ENCODE measurements around the gene ELMO1.

The ELMO1 gene

DNA sequence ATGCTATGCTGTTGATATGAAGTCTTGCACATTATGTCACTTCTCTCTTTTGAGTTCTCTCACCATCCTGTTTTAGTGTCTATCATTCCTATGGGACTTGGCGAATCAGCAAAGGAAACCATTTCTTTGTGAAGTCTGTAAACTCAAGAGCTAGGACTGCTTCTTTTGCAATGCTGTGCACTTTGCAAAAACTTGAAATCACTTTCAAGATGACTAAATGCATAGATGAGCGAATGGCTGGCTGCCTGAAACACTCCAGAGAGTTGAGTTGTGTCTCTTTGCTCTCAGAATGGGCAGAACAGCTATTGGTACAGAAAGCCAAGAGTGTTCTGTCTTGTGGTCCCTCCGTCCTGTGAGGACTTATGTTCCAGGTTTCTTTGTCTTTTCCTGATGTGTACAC lies 18.3 kb upstream of the ELMO1 start:
- DNase-seq (ENCODE audit: low read depth) = no peak

DNA sequence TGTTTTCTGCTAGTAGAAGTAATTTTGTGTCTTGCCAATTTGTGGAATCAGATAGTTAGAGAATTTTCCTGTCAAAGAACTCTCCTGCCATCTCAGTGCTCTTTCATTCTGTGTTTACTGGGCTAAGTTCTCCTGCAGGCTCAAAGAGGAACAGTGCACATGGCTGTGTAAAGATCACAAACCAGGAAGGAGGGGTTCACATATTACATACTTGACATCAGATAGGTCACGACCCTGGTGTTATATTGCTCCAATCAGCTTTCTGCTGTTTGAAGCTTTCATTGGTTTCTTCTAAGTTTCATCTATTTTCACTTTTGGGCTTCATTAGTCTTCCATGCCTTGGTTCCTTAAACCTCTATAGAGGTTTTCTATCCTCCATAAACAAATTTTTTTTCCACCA lies 13.5 kb upstream of the ELMO1 start:
- no peak for DNase-seq (ENCODE audit: low read depth)

DNA sequence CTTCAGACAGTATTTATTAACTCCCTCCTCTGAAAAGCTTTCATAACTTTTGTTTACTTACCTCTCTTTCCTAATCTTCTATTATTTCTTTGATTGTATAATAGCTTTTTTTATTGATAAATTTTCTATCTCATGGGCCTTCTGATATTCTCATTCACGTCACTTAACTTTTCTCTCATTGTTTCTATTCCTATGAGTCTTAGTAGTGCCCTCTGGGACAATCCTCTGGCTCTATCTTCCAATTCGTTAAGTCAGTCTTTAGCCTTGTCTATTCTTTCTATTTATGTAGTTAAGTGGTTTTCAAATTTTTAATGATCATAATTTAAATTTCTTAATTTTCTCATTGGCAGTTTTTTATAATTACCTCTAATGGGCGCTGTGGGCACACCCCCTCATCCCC lies 6.4 kb upstream of the ELMO1 start:
- DNase-seq (ENCODE audit: low read depth) = no peak

DNA sequence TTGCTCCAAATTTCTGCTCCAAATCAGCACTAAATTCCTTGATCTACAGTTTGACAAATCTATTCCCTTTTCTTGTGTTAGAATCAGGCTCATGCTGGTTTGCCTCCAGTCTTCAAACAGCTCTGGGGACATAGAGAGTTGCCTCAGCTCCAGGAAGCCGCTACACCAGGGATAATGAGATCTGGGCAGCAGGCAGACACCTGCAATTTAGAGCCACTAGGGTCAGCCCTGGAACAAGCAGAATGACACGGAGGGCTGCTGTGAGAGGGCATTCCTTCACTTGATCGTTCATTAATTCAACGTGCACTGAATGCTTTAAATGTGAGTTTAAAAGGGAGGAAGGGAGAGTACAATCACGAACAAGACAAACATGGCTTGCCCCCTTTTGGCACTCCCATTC lies 3.7 kb upstream of the ELMO1 start:
- no peak for DNase-seq (ENCODE audit: low read depth)

GRCh38 chr7:37450035-37450434 lies 1.4 kb upstream of the ELMO1 start:
- DNase-seq (ENCODE audit: low read depth) = no peak

DNA sequence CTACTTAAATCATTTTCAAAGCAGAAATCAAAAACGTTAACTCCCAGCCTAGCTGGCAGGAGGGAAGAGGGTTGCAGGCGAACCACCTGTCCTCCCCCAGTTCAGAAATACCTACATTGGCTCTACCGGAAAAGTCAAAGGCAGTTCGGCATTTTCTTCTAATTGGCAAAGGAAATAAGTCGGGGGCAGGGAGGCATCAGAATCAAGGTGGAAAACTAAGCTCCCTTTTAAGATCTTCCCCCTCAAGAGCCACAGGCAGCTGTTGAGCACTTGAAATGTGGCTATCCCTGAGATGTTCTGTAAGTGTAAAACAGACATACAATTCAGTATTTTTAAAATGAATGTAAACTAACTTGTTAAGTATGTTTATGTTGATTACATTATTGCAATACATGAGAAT lies 957 bp upstream of the ELMO1 start:
- no peak for DNase-seq (ENCODE audit: low read depth)

DNA sequence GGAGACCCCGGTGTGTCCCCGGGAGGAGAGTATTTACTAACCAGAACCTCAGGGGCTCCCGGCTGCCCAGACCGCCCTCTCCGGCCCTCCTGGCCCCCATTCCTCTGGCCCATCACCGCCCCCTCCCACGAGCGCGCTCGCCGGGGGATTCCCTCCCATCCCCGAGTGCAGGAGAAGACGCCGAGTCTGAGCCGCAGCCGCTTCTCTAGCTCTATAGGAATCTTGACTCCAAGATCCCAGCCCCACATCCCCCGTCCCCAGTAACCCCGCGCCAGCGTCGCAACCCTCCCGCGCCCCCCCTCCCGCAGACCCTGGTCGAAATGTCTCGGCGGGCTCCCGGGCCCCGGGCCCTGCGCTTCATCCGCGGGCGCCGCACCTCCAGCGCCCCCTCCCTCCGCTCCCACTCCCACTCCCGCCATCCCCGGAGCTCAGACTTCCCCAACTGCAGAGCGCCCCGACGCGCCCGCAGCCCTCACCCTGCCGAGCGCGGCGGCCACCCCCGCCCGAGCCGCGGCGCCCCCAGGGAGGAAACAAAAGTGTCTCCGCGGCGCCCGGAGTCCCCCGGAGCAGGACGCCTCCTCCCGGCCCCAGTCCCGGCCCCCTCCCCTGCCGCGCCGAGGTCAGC lies 541 bp downstream of the ELMO1 start:
- no peak for DNase-seq (ENCODE audit: low read depth)

GRCh38 chr7:37446371-37446770 lies 2.3 kb downstream of the ELMO1 start:
- no peak for DNase-seq (ENCODE audit: low read depth)

DNA sequence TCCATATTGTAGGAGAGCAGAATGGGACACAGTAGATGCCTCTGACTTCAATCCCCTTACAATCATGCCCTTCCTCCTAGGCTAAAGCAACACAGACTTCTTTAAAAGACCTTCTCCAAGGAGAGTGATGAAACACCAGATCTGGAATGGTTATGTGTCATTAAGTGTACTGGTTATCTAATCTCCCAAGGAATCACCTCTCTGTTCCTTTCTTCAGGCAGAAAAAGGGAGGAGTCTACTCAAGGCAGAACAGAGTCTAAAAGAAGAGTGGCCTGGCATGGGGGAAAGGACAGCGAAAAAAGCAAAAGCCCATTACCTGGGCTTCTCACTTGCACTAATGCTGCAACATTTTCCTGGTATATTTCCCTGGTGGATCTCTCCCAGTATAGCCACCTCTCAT lies 2.9 kb downstream of the ELMO1 start:
- DNase-seq (ENCODE audit: low read depth) = no peak

DNA sequence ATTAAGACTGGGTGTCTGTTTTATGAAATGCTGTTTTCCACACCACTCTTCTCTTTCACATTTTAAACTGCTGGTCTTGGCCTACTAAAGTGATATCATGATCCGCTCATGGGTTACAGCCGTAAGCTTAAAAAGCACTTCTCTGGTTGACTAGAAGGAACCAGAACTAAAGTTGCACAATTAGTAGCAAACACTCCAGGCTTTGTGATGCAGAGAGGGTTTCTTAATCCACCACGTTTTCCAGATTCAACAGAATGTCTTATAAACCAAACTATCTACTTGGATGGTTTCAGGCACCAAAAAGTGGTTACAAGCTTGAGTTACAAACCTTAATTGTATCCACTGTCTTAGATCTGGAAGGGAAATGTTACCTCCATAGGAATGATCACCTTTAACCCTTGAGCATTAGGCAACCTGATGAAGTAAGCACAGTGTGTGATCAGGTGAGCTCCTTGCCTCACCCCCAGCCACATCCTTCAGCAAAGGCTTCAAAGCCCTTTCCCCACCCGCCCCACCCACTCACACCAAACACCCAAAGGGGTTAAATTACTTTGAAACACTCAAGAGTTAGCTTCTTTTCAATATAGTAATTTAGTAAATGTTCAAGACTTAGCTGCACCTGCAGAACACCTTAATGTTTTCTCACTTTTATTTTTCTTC lies 3.5 kb downstream of the ELMO1 start:
- DNase-seq (ENCODE audit: low read depth) = no peak

DNA sequence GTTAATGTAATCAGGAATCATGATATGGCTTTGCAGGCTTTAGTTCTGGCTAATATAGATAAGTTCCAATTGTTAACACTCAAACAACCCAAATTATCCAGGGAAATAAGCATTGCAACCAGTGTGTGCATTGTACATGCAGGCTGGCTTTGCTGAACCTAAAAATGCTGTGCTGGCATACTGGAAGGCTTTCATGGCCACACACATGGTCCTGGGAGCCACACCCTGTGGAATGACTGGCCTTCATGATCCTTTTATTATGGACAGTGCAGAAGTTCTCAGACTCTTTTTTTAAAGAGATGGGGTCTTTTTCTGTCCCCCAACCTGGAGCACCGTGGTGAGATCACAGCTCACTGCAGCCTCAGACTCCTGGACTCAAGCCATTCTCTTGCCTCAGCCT lies 5.0 kb downstream of the ELMO1 start:
- no peak for DNase-seq (ENCODE audit: low read depth)

DNA sequence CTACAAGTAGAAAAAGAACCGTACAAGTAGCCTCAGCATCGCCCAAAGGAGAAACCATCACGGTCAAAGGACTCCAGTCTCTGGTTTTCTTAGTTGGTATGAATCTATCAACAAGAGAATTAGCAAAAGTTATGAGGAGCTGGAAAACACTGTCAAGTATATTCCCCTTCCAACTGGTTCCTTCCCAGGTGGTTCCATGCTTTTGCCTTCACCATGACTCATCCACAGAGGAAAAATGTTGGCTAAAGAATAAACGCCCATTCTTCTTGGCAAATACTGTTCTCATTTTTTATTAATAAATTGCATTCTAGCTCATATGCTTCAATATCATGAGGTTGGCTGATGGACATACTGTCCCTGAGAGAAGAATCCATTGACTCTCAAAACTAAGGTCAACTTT lies 6.4 kb downstream of the ELMO1 start:
- no peak for DNase-seq (ENCODE audit: low read depth)

DNA sequence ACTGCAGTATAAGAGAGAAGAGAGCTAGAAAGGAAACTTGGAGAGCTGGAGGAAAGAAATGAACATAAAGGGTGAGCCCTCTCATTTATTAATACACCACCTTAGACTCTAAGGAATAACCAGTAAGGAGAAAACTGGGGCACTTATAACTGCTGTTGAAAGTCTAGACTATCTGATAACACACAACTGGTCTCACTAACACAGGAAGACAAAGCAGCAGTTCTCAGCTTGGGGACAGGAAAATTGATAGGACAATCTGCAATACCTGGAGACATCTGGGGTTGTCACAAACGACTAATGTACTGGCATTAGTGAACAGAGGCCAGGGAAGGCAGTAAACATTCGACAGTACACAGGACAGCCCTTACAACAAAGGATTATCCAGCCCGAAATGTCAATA lies 6.8 kb downstream of the ELMO1 start:
- DNase-seq (ENCODE audit: low read depth) = no peak

DNA sequence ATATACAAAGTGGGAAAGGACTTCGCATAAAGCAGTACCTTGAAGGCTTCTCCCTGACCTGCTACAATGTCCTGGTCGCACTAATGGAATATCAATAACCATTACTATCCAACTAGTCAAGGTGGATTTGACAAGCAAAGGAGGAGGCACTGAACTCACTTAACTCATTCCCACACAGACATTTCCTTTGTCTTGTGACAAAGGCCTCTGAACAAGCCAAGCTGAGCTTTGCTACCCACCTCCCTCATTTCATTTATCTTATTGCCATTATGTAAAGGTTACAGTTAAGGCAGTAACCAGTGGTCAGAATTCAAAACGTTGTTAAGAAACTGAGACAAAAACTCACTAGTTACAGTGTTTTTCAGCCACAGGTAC lies 7.3 kb downstream of the ELMO1 start:
- no peak for DNase-seq (ENCODE audit: low read depth)

GRCh38 chr7:37440738-37441385 lies 7.8 kb downstream of the ELMO1 start:
- no peak for DNase-seq (ENCODE audit: low read depth)

DNA sequence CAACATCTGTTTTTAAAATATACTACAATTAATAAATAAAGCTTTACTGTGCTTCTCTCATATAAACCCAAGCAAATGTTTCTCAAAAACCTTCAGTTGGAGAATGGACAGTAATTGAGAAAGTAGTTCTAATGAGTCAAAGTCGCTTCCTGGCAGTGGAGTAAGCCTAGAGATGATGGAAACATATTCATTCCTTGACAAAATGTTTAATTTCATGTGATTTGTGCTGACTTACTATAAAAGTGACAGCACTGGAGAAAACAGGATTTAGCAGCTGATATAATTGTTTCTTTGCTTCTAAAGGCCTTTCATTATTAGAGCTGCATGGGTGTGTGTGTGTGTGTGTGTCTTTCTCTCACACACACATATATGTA lies 9.0 kb downstream of the ELMO1 start:
- DNase-seq (ENCODE audit: low read depth) = no peak

DNA sequence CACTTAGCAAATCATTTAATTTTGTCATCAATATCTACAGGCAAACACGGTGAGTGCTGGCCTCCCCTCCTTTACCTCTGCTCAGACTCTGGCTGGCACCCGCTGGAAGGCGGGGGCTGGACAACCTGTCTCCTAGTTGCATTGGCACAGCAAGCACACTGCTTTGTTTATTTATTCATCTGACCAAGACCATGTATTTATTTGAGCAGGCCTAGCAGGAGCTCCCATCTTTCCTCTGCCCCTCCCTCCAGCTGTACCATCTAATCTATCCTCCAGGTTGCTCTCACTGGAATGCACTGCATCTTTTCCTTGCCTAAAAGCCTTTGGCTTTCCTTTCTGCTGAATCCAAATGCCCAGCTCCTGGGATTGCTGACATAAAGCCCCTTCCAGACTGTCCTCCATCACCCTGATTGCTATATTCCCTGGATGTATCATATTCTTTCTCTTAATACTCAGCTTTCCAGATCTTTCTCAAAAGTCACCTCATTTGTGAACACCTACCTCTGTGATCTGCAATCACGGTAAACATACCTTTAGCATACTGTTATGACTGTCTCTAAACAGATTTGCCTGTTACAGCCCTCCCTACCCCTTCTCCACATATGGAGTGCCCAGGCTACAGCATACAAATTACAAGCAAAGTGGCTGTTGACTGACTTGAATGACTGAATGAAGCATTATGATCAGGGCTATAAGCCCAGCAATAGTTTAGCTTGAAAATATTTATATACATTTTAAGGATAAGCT lies 9.6 kb downstream of the ELMO1 start:
- no peak for DNase-seq (ENCODE audit: low read depth)

DNA sequence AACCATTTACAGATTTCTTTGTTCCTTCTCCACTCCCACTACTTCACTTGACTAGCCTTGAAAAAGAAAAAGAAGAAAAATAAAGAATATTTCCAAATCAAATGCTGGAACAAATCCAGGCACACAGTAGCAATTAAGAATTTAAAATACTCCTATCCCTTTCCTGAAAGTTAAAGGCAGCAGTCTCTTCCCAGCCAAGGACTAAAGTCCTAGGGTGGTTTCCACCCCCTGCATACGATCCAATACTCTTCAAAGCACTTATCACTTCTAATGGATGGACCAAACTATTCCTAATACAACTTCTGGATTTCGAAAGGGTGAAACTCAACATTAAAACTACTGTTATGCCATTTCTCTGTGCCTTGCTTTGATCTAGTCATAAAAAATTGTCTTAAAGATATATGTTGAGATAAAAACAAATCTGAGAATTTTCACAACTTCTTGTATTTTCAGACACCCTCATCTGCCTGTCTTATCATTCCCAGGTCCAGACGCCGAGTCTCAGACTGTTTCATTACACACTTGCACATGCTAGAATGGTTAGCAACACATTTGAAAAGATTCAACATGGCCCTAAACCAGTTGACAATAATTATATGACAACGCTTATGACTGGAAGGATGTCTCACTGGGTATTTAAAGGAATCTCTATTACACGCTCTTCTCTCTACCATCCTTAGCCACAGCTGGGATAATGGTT lies 13.4 kb downstream of the ELMO1 start:
- no peak for DNase-seq (ENCODE audit: low read depth)

DNA sequence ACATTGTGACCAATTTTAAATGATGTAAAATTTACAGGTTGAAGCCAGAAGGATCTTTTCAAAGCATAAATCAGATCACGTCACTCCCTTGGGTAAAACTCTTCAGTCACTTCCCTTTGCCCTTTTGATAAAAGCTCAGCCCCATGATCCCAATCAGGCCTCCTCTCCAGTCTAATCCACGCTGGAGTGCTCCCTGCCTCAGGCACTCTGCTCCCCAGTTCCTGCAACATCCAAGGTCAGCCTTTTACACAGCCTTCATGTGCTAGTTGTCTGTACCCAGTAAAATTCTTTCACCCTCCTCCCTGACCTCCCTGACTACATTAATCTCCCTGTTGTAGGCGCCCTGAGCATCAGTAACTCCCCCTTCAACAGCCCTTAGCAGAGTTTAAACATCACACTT lies 14.1 kb downstream of the ELMO1 start:
- DNase-seq (ENCODE audit: low read depth) = no peak

GRCh38 chr7:37433166-37433565 lies 15.5 kb downstream of the ELMO1 start:
- DNase-seq (ENCODE audit: low read depth) = no peak

GRCh38 chr7:37432281-37432920 lies 16.3 kb downstream of the ELMO1 start:
- DNase-seq (ENCODE audit: low read depth) = no peak

- DNase-seq (ENCODE audit: low read depth) = no peak
These were observed 17.3 kb downstream of the ELMO1 start for GRCh38 chr7:37431413-37431812.

Data from GM04503 (cell line).